Left hindlimb (tissue), 1 donor: ENCODE results near the gene MLLT6.

Experiments used
- DNase-seq: peaks from one replicate; pipeline ENCODE4 v3.0.0-alpha.2; 2018

The MLLT6 gene

DNA sequence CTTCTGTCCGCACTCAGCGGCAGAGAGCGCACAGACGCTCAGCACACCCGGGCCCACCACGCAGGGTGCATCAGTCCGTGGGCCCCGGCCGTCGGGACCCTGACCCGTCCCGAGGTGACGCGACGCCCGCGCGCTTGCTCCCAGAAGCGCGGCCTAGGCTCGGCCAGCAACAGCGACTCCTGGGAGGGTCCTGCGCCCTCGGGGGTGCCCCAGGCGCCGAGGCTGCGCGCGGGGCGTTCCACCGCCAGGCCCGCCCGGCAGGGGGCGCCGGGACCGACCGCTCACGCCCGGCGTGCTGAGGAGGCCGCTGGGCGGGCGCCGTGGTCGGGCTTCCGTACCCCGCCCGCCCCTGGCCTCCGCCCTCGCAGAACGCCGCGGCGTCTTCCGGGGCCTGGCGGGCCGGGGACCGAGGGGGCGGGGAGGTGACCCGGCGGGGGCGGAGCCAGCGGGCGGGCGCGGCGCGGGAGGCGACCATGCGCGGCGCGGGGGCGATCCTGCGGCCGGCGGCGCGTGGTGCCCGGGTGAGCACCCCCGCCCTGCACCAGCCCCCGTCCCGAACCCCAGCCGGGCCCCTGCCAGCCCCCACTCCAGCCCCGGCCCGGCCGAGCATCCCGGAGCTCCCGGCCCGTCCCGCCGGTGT lies 24.9 kb downstream of the MLLT6 start, which contains the start of gene CISD3:
Gene CISD3 (plus strand): TSS at position 456 of the 640 bp plus-strand sequence. CDS start 18 bp downstream, at position 474.
- DNase-seq, result peak; percentile 85

DNA sequence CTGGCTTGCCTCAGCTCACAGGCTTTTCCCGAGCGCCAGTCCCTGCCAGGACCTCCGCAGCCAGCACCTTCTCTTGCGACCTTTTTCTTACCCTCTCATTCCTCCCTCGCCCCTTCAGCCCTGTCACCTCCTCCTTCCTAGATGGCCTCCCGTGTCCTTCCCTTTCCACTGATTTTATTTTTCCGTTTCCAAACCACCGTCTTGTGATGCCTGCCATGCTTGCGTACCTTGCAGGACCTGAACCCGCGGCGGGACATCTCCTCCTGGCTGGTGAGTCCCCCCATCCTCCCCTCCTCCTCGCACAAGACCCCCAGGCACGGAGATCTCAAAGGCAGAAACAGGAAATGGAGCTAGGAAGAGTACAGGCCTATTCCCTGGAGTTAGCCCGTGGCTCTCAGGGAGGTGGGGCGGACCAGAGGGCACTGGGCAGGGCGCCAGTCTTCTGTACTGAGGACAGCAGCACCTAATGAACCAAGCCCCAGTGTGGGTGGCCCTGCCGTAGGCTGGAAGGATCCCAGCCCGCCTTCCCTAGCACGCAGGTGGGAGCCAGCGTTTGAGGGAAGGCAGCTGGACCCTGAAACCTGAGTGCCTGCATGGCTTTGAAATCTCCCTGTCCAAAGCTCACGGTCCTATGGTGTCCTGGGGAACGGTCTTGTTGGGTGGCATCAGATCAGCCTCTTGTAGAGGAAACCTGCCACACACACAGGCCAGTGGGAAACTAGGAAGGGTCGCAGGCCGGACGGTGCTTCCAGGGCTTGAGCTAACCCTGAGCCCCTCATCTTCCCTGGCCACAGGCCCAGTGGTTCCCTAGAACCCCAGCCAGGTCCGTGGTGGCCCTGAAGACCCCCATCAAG lies 25.7 kb downstream of the MLLT6 start:
- peak; percentile 60 for DNase-seq

- no peak for DNase-seq
Observed at GRCh38 chr17:38731526-38732294, 26.6 kb downstream of the MLLT6 start.

- no peak for DNase-seq
Observed at GRCh38 chr17:38732376-38733281, 27.6 kb downstream of the MLLT6 start.

- DNase-seq, result no peak
Observed at GRCh38 chr17:38733282-38733981, 28.4 kb downstream of the MLLT6 start.

- no peak for DNase-seq
Observed at GRCh38 chr17:38733982-38734973, 29.2 kb downstream of the MLLT6 start.

DNA sequence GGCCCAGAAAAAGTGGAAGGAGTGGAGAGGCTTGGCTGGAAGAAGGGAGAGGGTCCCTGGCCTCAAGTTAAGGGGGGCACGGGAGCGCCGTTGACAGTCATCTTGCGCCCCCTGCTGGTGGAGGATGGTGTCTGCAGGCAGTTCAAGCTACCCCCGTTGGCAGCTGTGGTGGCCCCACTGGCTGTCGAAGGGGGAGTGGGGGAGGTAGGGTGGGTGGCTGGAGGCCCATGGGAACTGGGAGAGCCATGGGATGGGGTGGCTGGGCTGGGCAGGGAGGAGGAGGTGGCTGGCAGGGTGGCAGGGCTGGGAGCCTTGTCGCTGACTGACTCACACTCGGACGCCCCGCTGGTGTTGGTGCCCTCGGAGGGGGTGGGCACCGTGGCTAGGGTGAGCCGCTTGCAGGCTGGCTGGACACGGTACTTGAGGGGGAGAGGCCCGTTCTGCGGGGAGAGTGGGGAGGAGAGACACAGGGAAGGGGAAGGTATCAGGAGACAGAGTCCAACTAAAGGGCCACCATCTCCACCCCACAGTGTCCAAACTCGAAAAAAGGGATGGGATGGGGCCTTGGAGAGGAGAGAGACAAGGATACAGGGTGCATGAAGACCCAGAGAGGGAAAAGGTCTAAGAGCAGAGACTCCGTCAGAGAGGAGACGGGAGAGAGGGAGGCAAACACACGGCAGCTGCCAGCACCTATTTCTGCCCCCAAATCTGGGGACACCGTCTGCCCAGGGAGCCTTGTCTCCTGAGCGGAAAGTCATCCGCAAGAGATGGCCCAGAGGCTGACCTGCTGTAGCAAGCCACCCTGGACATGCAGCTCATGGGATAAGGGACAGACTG lies 30.3 kb downstream of the MLLT6 start:
- DNase-seq, result peak; percentile 68

DNA sequence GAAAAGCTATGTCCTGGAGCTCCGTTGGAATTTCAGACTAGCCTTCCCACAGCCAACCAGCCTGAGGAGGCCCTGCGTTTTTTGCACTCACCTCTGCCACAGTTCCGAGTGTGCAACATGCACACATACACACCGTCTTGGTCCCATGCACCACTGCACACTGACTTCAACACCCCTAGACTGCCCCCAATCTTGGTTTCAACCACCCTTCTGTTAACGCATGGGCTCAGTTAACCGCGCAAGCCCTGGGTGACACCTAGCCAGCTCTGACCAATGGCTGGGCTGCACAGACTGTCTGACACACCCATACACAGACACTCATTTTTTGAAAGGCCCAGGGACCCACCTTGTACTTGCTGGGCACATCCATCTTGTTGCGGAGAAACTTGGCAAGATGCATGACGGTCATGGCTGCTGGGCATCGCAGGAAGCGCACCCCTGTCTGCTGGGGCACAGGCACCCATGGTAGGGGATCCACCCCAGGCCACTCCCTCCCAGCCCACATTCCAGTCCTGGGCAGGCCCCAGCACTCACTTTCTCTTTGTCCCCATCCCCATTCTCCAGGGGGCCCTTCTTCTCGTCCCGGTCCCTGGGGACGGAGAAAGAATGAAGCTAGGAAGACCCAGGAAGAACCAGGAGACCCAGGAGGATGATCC lies 33.1 kb downstream of the MLLT6 start:
- no peak for DNase-seq

DNA sequence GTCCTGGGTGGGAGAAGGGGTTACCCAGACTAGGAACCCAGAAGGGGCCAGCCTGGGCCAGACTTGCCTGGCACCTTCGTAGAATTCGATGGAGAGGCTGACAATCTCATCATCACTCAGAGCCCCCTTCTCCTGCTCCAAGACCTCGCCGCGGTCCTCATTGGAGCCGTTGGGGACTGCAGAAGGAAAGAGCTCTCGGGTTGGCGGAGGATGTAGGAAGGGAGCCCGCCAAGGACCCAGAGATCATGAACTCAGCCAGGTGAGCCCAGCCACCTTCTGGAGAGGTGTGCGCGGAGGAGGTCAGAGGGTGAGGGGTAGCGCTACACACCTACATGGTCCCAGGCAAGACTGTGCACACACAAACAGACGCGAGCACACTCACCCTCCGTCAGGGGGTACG lies 33.6 kb downstream of the MLLT6 start:
- peak; percentile 21 for DNase-seq

GRCh38 chr17:38739305-38739704 lies 34.2 kb downstream of the MLLT6 start:
- peak; percentile 23 for DNase-seq

- no peak for DNase-seq
Observed at GRCh38 chr17:38740044-38740443, 35.0 kb downstream of the MLLT6 start.

DNA sequence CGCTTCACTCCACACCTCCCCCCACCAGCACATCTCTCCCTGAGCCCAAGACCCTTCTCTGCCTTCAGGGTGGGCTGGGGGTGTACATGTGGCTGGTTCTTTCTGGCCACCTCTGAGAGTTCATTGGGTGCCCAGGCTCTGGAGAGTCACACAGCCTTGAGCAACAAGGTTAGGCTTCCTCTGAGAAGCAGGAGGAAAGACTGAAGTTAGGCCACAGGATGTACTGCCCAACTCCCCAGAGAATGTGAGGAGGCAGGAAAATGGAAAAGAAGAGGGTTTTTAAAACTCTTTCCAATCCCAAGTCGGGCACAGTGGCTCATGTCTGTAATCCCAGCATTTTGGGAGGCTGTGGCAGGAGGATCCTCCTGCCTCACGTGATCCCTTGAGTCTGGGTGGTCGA lies 35.7 kb downstream of the MLLT6 start:
- DNase-seq, result no peak

DNA sequence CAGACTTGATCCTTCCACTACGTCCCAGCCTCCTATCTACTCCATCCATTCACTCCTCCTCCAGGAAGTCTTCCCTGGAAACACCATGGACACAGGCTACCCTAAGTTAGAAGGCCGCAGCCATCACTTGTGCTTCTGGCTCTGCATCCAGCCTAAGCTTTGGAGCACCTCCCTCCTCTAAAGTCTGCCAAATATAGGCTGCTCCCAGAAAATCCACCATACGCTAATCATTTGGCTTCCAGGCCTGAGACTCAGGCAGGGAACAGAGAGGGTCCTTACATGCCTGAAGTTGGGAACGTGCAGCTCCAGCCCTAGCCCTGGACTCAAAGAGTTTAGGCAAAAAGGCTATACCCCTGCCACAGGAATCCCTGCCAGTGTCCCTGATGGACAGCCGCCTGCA lies 36.4 kb downstream of the MLLT6 start:
- peak; percentile 46 for DNase-seq

- peak; percentile 85 for DNase-seq
Observed at GRCh38 chr17:38741921-38742410, 36.9 kb downstream of the MLLT6 start.

DNA sequence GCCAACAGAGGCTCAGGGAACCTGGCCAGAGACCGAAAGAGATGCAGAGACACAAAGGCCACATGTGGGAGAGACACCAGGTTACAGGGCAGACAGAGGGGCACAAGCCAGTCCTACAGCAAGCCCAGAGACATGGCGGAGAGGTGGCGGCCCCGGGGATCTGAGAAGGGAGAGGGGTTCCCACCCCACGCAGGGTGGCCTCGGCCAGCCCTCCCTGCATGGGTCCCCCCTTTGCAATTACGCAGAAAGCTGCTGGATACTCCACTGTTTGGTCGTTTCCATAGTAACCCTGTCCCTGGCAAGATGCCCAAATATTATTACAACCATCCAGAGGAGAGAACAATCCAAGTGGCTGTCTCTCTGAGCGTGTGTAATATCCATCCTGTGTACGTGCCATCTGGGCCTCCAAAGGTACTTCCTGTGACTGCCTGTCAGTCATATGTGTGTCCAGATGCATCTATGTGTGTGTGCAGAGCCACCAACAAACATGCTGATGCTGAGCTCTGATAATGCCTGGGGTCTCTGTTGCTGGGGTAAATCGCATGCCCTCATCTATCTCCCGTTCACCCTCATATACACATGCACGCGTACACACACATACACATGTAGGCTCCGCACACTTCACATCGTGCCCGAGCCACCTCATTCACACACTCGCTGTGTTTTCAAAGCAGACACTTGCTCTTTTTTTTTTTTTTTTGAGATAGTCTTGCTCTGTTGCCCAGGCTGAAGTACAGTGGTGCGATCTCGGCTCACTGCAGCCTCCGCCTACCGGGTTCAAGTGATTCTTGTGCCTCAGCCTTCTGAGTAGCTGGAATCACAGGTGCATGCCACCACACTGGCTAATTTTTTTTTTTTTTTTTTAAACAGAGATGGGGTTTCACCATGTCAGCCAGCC lies 37.6 kb downstream of the MLLT6 start:
- peak; percentile 91 for DNase-seq

- no peak for DNase-seq
Observed at GRCh38 chr17:38743556-38744171, 38.6 kb downstream of the MLLT6 start.

DNA sequence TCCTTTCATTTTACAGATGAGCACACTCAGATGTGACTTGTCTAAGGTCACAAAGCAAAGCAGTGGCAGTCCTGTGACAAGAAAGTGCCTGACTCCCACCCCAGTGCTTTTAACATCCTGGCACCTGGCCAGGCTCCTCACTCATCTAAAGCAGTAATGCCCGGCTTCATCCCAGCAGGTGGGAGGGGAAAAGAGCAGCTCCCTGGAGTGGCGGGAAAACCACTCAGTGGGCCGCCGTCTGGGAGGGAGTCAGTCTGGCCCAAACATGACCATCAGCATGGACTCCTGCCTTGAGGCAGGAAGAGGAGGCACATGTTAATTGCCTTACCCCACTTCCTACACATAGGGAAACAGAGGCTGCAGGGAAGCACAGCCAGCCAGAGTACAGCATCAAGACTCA lies 40.5 kb downstream of the MLLT6 start:
- peak; percentile 44 for DNase-seq
